GM21576 (cell line): ENCODE results near the gene STARD5.

ENCODE experiments used
- ATAC-seq: cut with Tn5 transposase; IDR thresholded peaks from one replicate; pipeline ENCODE4 v1.9.1; 2021; ENCODE audit warnings: mild to moderate bottlenecking, moderate library complexity; ENCODE audit not compliant: unreplicated experiment

The STARD5 gene

DNA sequence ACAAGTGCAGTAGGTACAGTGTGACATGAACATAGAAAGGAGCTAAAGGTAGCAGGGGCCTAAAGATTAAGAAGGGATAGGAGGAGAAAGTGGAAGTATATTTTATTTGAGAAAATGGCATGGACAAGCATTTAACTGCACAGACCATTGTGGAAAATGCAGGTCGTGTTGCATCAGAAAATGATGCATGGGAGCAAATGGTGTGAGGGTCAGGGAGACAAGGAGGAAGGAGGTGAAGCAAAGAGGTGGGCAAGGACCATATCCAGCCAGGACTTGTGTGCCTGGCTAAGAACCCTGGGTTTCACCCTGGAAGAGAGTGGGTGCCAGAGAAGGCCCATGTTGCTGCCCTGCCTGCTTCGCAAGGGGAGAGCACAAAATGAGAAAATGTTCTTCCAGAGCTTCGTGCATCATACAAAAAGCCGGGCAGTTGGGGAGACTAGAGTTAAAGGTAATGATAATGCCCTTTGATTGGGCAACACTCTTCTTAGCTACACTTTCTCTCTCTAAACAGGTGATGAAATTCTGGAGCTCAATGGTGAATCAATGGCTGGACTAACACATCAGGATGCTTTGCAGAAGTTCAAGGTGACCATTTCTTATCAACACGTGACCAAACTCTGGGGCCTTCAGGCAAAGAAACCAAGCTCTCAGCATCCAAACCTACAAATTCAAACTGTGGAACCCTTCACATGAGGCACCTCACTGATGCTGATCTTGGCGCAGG, 45.5 kb downstream of the STARD5 start:
- no peak for ATAC-seq

DNA sequence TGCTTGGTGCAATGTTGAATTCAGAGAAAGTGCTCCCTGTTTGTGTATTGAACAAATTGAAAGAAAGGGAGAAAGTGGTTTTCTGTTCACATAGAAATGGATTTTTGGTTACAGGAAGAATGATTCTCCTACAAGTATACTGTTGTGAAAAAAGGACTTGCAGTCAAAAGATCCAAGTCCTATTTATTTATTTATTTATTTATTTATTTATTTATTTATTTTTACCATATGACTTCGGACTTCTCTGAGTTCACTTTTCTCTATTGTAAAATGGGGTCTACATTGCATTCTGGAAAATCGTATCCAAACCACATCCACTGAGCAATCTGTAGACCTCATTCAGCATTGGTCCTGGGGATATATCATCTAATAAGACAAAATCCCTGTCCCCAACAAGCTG, 46.1 kb downstream of the STARD5 start:
- ATAC-seq, result no peak

GRCh38 chr15:81276967-81277366, 47.0 kb downstream of the STARD5 start:
- ATAC-seq, result no peak

GRCh38 chr15:81275711-81276392, 48.1 kb downstream of the STARD5 start:
- ATAC-seq, result no peak

GRCh38 chr15:81274931-81275707, 48.8 kb downstream of the STARD5 start:
- peak; percentile 87 for ATAC-seq

DNA sequence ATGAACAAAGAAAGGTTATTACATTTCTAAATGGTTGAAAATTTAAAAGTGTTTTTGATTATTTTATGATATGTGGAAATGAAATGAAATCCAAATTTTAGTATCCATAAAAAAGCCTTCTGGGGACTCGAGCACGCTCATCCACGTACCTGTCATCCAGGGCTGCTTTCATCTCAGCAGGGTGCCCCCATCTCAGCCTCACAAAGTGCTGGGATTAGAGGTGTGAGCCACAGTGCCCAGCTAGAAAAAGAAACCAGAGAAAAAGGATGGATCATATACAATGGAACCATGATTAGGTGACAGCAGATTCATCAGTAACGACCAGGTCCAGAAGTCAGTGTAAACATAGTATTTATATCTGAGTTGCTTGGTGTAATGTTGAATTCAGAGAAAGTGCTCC, 49.7 kb downstream of the STARD5 start:
- no peak for ATAC-seq

DNA sequence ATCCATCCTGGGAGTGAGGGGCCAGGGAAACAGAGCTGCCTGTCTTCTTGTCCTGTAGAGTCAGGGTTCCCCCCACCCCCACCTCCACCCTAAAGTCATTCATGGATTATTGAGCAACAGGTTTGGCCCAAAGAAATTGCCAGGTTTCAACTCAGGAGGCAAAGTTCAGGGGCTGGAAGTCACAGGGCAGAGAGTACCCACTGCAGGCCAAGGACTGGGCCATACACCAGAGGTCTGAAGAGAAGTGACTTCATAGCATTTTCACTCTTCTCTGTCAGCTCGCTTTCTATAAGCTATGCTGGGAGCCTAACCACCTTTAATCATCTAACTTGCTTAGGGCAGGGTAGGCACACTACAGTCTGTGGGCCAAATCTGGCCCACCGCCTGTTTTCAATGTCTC, 50.1 kb downstream of the STARD5 start:
- ATAC-seq, result no peak

GRCh38 chr15:81273200-81273599, 50.7 kb downstream of the STARD5 start:
- no peak for ATAC-seq

- no peak for ATAC-seq
Measured at GRCh38 chr15:81271761-81272644, 51.9 kb downstream of the STARD5 start.

DNA sequence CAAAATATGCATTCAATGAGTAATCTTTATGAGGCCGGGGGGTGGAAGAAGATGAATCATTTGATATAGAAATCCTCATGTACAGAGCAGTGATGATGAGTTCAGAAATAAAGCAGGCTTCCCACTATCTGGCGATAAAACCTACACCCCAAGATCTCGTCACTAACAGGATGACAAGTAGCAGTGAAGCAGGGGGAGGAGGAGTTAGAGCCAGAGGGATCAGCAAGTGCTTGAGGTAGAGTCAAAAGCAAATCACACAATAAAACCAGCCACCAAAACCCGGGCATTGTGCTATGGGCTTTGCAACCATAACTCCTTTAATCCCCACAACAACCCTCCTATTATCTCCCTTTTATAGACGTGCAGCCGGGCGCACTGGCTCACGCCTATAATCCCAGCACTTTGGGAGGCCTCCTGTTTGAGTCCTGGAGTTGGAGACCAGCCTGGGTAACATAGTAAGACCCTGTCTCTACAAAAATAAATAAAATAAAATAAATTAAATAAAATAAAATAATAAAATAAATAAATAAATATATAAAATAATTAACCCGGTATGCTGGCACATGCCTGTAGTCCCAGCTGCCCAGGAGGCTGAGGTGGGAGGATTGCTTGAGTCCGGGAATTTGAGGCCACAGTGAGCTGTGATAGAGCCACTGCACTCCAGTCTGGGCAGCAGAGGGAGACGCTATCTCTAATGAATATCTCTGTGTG, 53.0 kb downstream of the STARD5 start:
- no peak for ATAC-seq

GRCh38 chr15:81270188-81270587, 53.8 kb downstream of the STARD5 start:
- no peak for ATAC-seq

DNA sequence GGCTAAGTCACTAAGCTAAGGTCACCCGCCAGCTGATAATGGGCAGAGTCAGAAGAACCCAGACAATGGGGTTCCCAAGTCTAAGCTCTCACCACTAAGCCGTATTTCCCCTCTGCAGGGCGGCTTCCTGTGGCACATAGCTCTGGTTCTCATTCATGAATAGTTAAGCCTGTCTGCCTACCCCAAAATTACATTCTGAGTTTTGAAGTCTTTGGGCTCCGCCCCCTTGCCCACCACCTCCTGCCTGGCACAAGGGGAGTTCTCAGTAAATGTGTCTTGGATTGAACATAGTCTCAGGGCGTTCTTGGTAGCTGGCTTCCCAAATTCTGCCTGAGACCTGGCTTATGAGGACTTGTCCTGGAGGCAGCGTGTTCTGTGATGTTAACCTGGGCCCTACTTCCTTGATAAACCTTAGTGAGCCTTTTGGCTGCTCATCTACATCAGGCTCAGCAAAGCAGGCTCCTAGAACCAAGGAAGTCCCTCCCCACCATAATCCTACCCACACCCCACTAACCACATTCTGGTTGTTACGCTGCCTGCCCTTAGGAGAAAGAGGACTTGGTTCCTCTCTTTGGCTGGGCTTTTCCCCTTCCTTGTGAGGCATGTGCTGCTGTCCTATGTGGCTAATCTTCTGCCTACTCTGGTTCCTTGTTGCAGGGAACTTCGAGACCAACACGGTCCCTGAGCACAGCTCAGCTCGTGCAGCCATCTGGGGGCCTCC, 54.9 kb downstream of the STARD5 start:
- ATAC-seq, result no peak

DNA sequence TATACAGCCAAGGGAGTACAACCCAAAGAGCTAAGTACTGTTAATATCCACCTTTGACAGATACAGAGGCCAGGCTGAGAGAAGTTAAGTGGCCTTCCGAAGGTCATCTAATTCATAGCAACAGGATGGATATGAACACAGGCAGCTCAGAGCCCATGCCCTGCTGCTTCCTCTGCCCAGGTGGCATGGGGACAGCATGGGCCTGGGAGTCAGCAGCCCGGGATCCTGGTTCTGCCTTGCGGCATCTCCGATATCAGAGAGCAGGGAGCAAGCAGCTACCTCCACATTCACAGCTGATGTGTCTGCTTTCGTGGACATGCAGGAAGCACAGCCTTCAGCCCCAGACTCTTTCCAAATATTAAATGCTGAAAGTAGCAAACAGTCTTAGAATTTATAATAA, 55.6 kb downstream of the STARD5 start:
- ATAC-seq, result no peak

DNA sequence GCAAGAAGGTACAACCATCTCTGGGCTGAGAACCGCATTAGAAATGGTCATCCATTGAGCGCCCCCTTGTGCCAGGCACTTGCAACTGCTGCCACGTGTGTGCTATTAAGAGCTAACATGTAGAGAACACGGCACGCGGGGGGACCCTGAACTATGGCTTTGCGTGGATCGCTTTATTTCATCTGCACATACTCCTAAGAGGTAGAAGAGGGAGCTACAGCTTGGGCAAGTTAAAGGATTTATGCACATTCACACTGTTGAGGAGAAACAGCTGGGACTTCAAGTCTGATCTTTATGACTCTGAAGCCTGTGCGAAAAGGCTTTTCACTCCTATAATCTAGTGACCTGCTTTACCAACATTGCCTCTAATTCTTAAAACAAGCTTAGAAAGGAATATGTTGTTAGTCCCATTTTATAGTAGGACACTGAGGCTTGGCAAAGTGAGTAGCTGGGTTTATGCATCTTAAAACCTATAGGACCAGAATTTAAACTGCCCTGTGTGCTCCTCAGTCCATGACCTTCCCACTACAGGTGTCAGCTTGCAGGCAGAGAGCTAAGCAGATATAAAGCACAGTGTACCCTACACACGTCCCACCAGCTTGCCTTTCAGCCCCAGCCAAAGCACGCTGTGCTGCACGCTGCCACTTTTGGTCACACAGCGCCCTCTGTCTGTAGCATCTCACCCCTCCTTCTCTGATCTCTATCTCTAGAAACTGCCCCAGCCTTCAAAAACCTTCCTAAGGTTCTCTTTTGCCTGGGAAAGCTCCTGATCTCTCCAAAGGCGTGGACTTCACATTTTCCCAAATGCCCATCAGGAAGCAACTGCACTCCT, 57.8 kb downstream of the STARD5 start:
- peak; percentile 84 for ATAC-seq

- peak; percentile 9 for ATAC-seq
Measured at GRCh38 chr15:81265256-81265943, 58.5 kb downstream of the STARD5 start.

DNA sequence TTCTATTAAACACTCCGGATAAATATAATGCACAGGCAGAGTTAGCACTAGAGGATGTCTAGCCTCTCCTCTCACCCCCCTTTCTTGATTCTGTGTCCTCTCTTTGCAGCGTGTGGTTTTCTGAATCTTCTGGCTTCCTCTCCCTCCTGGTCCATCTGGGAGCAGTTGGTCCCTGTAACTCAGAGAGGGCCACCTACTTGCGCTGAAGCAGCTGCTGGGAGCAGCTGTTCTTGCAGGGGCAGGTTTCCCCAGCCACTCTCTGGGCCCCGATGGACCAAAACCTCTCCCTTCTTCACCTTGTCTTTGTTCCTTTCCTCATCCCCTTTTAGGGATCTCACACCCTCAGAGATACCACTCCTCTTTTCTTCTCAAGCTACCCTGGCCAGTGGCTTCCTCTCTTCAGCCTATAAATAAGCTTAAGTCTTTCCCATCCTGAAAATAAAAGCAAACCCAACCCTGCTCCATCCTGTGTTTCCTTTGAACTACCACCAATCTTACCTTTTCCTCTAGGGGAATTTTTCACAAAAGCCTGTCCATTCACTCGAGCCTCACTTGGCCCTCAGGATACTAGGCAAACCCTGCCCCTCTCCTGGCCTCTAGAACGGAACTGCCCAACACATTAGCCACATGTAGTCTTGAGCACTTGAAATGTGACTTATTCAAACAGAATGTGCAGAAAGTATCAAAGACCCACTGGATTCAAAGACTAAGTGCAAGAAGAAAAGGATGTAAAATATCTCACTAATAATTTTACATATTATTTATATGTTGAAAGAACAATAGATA, 59.7 kb downstream of the STARD5 start:
- no peak for ATAC-seq

DNA sequence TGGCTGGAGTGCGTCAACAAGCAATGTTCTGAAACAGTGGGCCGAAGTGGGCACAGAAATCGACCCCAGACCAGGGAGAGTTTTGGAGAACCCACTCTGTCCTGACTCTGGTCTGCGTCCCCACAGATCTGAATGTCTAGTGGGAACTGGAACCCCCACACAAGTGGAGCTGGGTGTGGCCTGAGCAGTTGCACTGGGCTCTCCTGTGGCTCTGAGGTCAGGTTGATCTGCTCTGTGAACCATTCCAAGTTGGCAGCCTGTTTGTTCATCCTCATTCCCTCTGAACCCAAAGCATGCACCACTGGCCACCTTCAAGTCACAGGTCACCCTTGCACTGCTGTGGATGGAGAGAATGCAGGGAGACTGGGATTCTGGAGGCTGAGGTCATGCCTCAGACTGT, 60.5 kb downstream of the STARD5 start:
- ATAC-seq, result no peak
